Neuronal stem cell (in vitro differentiated cells): ENCODE data around the gene CPM.
A peak's percentile ranks its signal among the peaks of the same experiment; 100 is the strongest.
"Not testable (repeated sequence)": the region's sequence is repeated elsewhere in the genome, so short reads cannot be mapped to it uniquely, and the experiment has no call there.

Experiments used
- DNase-seq: peaks from one replicate; pipeline ENCODE4 v3.0.0-alpha.2; 2013; ENCODE audit warnings: low spot score
- H2AFZ ChIP-seq: one replicate; pipeline ENCODE4 v1.6.1; 2013; ENCODE audit warnings: mild to moderate bottlenecking, low read length, inconsistent platforms
- H2AK5ac ChIP-seq: 2 replicates; pipeline ENCODE4 v1.6.1; 2013; ENCODE audit warnings: low read depth, mild to moderate bottlenecking, inconsistent platforms, low read length, moderate library complexity, mixed read lengths
- H2BK120ac ChIP-seq: 2 replicates; pipeline ENCODE4 v1.6.1; 2013; ENCODE audit warnings: low read depth, mild to moderate bottlenecking, inconsistent platforms, low read length, moderate library complexity, mixed read lengths
- H2BK12ac ChIP-seq: one replicate; pipeline ENCODE4 v1.6.1; 2013; ENCODE audit warnings: low read length, inconsistent platforms
- H2BK15ac ChIP-seq: 2 replicates; pipeline ENCODE4 v1.6.1; 2013; ENCODE audit warnings: mild to moderate bottlenecking, low read length, inconsistent platforms, mixed read lengths
- H2BK5ac ChIP-seq: one replicate; pipeline ENCODE4 v1.6.1; 2013; ENCODE audit warnings: inconsistent platforms, mild to moderate bottlenecking, low read length, moderate library complexity
- H3K14ac ChIP-seq: one replicate; pipeline ENCODE4 v1.6.1; 2013; ENCODE audit warnings: low read length, inconsistent platforms
- H3K18ac ChIP-seq: 2 replicates; pipeline ENCODE4 v1.6.1; 2013; ENCODE audit warnings: low read length, inconsistent platforms
- H3K23ac ChIP-seq: 2 replicates; pipeline ENCODE4 v1.6.1; 2013; ENCODE audit warnings: low read depth, mild to moderate bottlenecking, mixed read lengths, low read length, inconsistent platforms; ENCODE audit not compliant: poor library complexity
- H3K27ac ChIP-seq: replicated peaks from 3 replicates; pipeline ENCODE4 v1.5.1; 2013; ENCODE audit warnings: low read length, inconsistent platforms
- H3K27me3 ChIP-seq, 3 experiments: 2 replicates each; pipeline ENCODE4 v1.6.1; 2013; ENCODE audit warnings: low read length in 3 of 3, mild to moderate bottlenecking in 2 of 3, inconsistent platforms in 1 of 3, low read depth in 1 of 3, mixed read lengths in 1 of 3, moderate library complexity in 1 of 3; ENCODE audit not compliant: control insufficient read depth in 3 of 3, insufficient read depth in 3 of 3
- H3K36me3 ChIP-seq, 2 donors: replicated peaks in 1 of 2; 2 replicates each; pipeline ENCODE4 v1.6.1; 2013; ENCODE audit warnings: low read length in 2 of 2; ENCODE audit not compliant: control insufficient read depth in 2 of 2, insufficient read depth in 2 of 2
- H3K4ac ChIP-seq: 2 replicates; pipeline ENCODE4 v1.6.1; 2013; ENCODE audit warnings: inconsistent platforms, mild to moderate bottlenecking, low read length, moderate library complexity
- H3K4me1 ChIP-seq, 2 donors: 1 replicate in 1 of 2; 2 replicates in 1 of 2; pipeline ENCODE4 v1.6.1; 2013; ENCODE audit warnings: low read length in 2 of 2, low read depth in 1 of 2; ENCODE audit not compliant: control insufficient read depth in 2 of 2, insufficient read depth in 1 of 2
- H3K4me2 ChIP-seq: one replicate; pipeline ENCODE4 v1.6.1; 2013; ENCODE audit warnings: mild to moderate bottlenecking, low read length, inconsistent platforms; ENCODE audit not compliant: insufficient read depth, poor library complexity, severe bottlenecking
- H3K4me3 ChIP-seq, 2 donors: 2 replicates each; pipeline ENCODE4 v1.5.1; 2013; ENCODE audit warnings: low read length in 2 of 2, mild to moderate bottlenecking in 2 of 2, inconsistent platforms in 1 of 2, moderate library complexity in 1 of 2
- H3K79me1 ChIP-seq: one replicate; pipeline ENCODE4 v1.6.1; 2013; ENCODE audit warnings: low read depth, mild to moderate bottlenecking, inconsistent platforms, low read length, moderate library complexity
- H3K9ac ChIP-seq: one replicate; pipeline ENCODE4 v1.6.1; 2013; ENCODE audit warnings: mild to moderate bottlenecking, low read depth, low read length, inconsistent platforms; ENCODE audit not compliant: poor library complexity
- H3K9me3 ChIP-seq, 2 donors: replicated peaks in 1 of 2; 2 replicates each; pipeline versions ENCODE3 to v1.6.1; 2013; ENCODE audit warnings: low read length in 2 of 2, mild to moderate bottlenecking in 2 of 2, inconsistent platforms in 1 of 2, low read depth in 1 of 2, mixed read lengths in 1 of 2, moderate library complexity in 1 of 2; ENCODE audit not compliant: control insufficient read depth in 2 of 2, insufficient read depth in 1 of 2
- H4K8ac ChIP-seq: one replicate; pipeline ENCODE4 v1.6.1; 2013; ENCODE audit warnings: low read depth, mild to moderate bottlenecking, inconsistent platforms, low read length, moderate library complexity
- H4K91ac ChIP-seq: one replicate; pipeline ENCODE4 v1.6.1; 2013; ENCODE audit warnings: low read length, low read depth, mild to moderate bottlenecking, inconsistent platforms; ENCODE audit not compliant: poor library complexity
- WGBS, 2 donors: extraction: QIAGEN DNeasy Blood & Tissue Kit; methylation state at CpG; one replicate each; pipeline ENCODE4 v1.1.7; 2013; ENCODE audit warnings: missing lambda C conversion rate in 2 of 2, mixed read lengths in 1 of 2; ENCODE audit not compliant: insufficient read length in 2 of 2, insufficient replicate concordance in 1 of 2; ENCODE audit errors: extremely low coverage in 2 of 2; 5-methylcytosine and 5-hydroxymethylcytosine counted together

CPM gene

GRCh38 chr12:68811573-68811972 is 121.4 kb downstream of the CPM start:
- no CpG with 5 or more reads among the region's 6 CpGs for WGBS, 2 donors

GRCh38 chr12:68810027-68810389 is 123.0 kb downstream of the CPM start:
- peak overlapping the region in 1 of 2 donors; percentile 95 for H3K4me3 ChIP-seq

More at GRCh38 chr12:68811573-68811972, 121.4 kb downstream of the CPM start:
- not testable (repeated sequence) for H2BK120ac ChIP-seq, H3K27me3 ChIP-seq, H3K18ac ChIP-seq, H3K23ac ChIP-seq, H3K14ac ChIP-seq, H3K4me1 ChIP-seq, H4K91ac ChIP-seq, H4K8ac ChIP-seq, DNase-seq, H3K27ac ChIP-seq, H3K4me2 ChIP-seq, H2BK12ac ChIP-seq, H2BK15ac ChIP-seq, H3K79me1 ChIP-seq, H2AFZ ChIP-seq, H3K9me3 ChIP-seq, H3K9ac ChIP-seq, H3K4ac ChIP-seq, H2BK5ac ChIP-seq, H2AK5ac ChIP-seq
- H3K36me3 ChIP-seq = peaks cover 0 to 74% of the 10 kb centered on the region in 2 donors
- H3K4me3 ChIP-seq = peak overlapping the region in 1 of 2 donors; percentile 28

DNA sequence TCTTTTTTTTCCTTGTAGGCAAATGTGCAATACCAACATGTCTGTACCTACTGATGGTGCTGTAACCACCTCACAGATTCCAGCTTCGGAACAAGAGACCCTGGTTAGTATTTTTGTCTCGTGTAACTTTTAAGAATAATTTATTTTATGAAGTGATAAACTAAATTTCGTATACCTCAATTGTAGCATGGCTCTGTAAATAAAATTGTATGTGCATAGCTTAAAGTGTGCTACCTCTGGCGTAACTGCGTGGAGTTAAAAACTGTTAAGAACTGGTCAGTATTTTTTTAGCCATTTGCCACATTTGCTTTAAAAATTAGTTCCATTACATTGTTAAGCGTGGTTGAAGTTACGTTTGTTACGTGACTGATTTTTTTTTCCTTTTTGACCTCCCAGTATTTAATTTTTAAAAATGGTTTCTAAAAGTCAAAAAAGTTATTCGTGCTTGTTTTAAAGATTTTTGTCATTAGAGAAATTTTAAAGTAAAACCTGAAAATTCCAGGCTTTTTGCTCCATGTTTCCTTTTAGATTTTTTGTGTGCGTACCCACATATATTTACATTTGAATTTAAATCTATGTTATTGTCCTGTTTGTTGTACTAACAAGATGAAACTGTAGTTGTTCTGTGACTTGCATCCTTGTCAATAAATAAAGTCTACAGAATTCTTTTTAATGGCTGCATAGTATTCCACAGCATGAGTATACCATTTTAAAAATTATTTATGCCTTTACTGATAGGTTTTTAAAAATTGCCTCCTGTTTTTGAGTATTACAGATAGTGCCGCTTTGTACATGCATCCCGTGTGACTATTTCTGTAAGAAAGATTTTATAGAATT is 123.6 kb downstream of the CPM start:
- H2AFZ ChIP-seq = peak overlapping the region; percentile 95
- H3K4ac ChIP-seq = no peak overlapping the region
- H3K23ac ChIP-seq = no peak overlapping the region
- DNase-seq = no peak
- peaks cover 0 to 5% of the 10 kb centered on the region in 2 donors for H3K9me3 ChIP-seq
- peaks cover 0 to 6% of the 10 kb centered on the region in 2 donors for H3K4me1 ChIP-seq
- no peak overlapping the region for H3K9ac ChIP-seq
- peak overlapping the region; percentile 95 to 100 for H3K4me3 ChIP-seq
- H2BK5ac ChIP-seq = no peak overlapping the region
- H3K18ac ChIP-seq = no peak overlapping the region
- H2BK15ac ChIP-seq = no peak overlapping the region
- no peak overlapping the region for H3K27ac ChIP-seq
- H3K79me1 ChIP-seq = peaks cover 2% of the 10 kb centered on the region
- no peak overlapping the region for H4K8ac ChIP-seq
- no peak overlapping the region for H4K91ac ChIP-seq
- H3K36me3 ChIP-seq = peaks cover 0 to 52% of the 10 kb centered on the region in 2 donors
- no peak overlapping the region for H3K14ac ChIP-seq
- H3K4me2 ChIP-seq = peak overlapping the region; percentile 95
- H2BK12ac ChIP-seq = no peak overlapping the region
- H2AK5ac ChIP-seq = no peak overlapping the region
- WGBS, 2 donors = no CpG with 5 or more reads among the region's 12 CpGs
- H2BK120ac ChIP-seq = no peak overlapping the region
- H3K27me3 ChIP-seq = no peaks in the 10 kb centered on the region

More at GRCh38 chr12:68810027-68810389, 123.0 kb downstream of the CPM start:
- peaks cover 0 to 58% of the 10 kb centered on the region in 2 donors for H3K36me3 ChIP-seq
- H3K14ac ChIP-seq, H2BK120ac ChIP-seq, H2AK5ac ChIP-seq, H2BK5ac ChIP-seq, H3K4me1 ChIP-seq, H3K27ac ChIP-seq, H2BK12ac ChIP-seq, H3K4me2 ChIP-seq, H3K9ac ChIP-seq, H2BK15ac ChIP-seq, H2AFZ ChIP-seq, DNase-seq, H4K8ac ChIP-seq, H3K79me1 ChIP-seq, H3K9me3 ChIP-seq, H3K4ac ChIP-seq, H3K27me3 ChIP-seq, H3K18ac ChIP-seq, H3K23ac ChIP-seq, H4K91ac ChIP-seq: not testable (repeated sequence)
- WGBS, 2 donors = no CpG with 5 or more reads among the region's 13 CpGs

DNA sequence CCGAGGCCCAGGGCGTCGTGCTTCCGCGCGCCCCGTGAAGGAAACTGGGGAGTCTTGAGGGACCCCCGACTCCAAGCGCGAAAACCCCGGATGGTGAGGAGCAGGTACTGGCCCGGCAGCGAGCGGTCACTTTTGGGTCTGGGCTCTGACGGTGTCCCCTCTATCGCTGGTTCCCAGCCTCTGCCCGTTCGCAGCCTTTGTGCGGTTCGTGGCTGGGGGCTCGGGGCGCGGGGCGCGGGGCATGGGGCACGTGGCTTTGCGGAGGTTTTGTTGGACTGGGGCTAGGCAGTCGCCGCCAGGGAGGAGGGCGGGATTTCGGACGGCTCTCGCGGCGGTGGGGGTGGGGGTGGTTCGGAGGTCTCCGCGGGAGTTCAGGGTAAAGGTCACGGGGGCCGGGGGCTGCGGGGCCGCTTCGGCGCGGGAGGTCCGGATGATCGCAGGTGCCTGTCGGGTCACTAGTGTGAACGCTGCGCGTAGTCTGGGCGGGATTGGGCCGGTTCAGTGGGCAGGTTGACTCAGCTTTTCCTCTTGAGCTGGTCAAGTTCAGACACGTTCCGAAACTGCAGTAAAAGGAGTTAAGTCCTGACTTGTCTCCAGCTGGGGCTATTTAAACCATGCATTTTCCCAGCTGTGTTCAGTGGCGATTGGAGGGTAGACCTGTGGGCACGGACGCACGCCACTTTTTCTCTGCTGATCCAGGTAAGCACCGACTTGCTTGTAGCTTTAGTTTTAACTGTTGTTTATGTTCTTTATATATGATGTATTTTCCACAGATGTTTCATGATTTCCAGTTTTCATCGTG is 124.4 kb downstream of the CPM start:
- H3K27ac ChIP-seq = peak overlapping the region; percentile 99
- peaks cover 0 to 44% of the 10 kb centered on the region in 2 donors for H3K36me3 ChIP-seq
- peak overlapping the region; percentile 95 for H2AK5ac ChIP-seq
- H2BK120ac ChIP-seq = peak overlapping the region; percentile 87
- H2BK15ac ChIP-seq = peak overlapping the region; percentile 98
- H2BK5ac ChIP-seq = peak overlapping the region; percentile 97
- H4K91ac ChIP-seq = peak overlapping the region; percentile 100
- peaks cover 0 to 5% of the 10 kb centered on the region in 2 donors for H3K9me3 ChIP-seq
- H3K4ac ChIP-seq = peak overlapping the region; percentile 100
- peak overlapping the region; percentile 99 for H3K9ac ChIP-seq
- H3K27me3 ChIP-seq = no peaks in the 10 kb centered on the region
- no CpG with 5 or more reads among the region's 61 CpGs for WGBS, 2 donors
- H3K14ac ChIP-seq = peak overlapping the region; percentile 99
- H3K4me1 ChIP-seq = peaks cover 0 to 6% of the 10 kb centered on the region in 2 donors
- H3K4me2 ChIP-seq = peak overlapping the region; percentile 95
- peak overlapping the region; percentile 100 for H3K18ac ChIP-seq
- peak overlapping the region; percentile 95 for H2AFZ ChIP-seq
- H4K8ac ChIP-seq = no peak overlapping the region
- no peak for DNase-seq
- peak overlapping the region; percentile 100 for H3K23ac ChIP-seq
- peak overlapping the region; percentile 95 to 100 for H3K4me3 ChIP-seq
- H2BK12ac ChIP-seq = peak overlapping the region; percentile 41
- H3K79me1 ChIP-seq = peaks cover 2% of the 10 kb centered on the region
